ENCODE measurements around the gene PRAMEF17.
"Not testable (repeated sequence)": the region's sequence is repeated elsewhere in the genome, so short reads cannot be mapped to it uniquely, and the experiment has no call there.

PRAMEF17 gene

GRCh38 chr1:13389332-13389731 lies at the start of gene PRAMEF17:
TSS of gene PRAMEF17 (plus strand) at chr1:13389632. CDS start at chr1:13389658, 26 bp downstream.
- DNase-seq: not testable (repeated sequence)

GRCh38 chr1:13342496-13342895 lies 46.9 kb upstream of the PRAMEF17 start:
- DNase-seq: not testable (repeated sequence)

- not testable (repeated sequence) for DNase-seq
Observed at GRCh38 chr1:13347034-13347433, 42.4 kb upstream of the PRAMEF17 start, which contains the start of gene PRAMEF14. TSS of gene PRAMEF14 (minus strand) at chr1:13347134. CDS start at chr1:13345314, 1,820 bp downstream.

GRCh38 chr1:13353476-13353875 lies 36.0 kb upstream of the PRAMEF17 start:
- DNase-seq: not testable (repeated sequence)

- DNase-seq: not testable (repeated sequence)
Observed at GRCh38 chr1:13354475-13354874, 35.0 kb upstream of the PRAMEF17 start.

GRCh38 chr1:13356774-13357173 lies 32.7 kb upstream of the PRAMEF17 start:
- DNase-seq: not testable (repeated sequence)

- not testable (repeated sequence) for DNase-seq
Observed at GRCh38 chr1:13362364-13362763, 27.1 kb upstream of the PRAMEF17 start.

- DNase-seq: not testable (repeated sequence)
Observed at GRCh38 chr1:13364928-13365327, 24.5 kb upstream of the PRAMEF17 start.

- not testable (repeated sequence) for DNase-seq
Observed at GRCh38 chr1:13366536-13366935, 22.9 kb upstream of the PRAMEF17 start.

GRCh38 chr1:13368544-13368943 lies 20.9 kb upstream of the PRAMEF17 start:
- not testable (repeated sequence) for DNase-seq

- not testable (repeated sequence) for DNase-seq
Observed at GRCh38 chr1:13378983-13379382, 10.4 kb upstream of the PRAMEF17 start.

GRCh38 chr1:13380380-13380779 lies 9.1 kb upstream of the PRAMEF17 start:
- not testable (repeated sequence) for DNase-seq

GRCh38 chr1:13393004-13393403 lies 3.6 kb downstream of the PRAMEF17 start:
- DNase-seq: not testable (repeated sequence)

GRCh38 chr1:13394761-13395160 lies 5.3 kb downstream of the PRAMEF17 start:
- DNase-seq: not testable (repeated sequence)

- not testable (repeated sequence) for DNase-seq
Observed at GRCh38 chr1:13395311-13395710, 5.9 kb downstream of the PRAMEF17 start.

- no peak for DNase-seq
Observed at GRCh38 chr1:13407811-13408210, 18.4 kb downstream of the PRAMEF17 start.

- not testable (repeated sequence) for DNase-seq
Observed at GRCh38 chr1:13410150-13410549, 20.7 kb downstream of the PRAMEF17 start, which contains the start of gene PRAMEF20. TSS of gene PRAMEF20 (plus strand) at chr1:13410450. CDS start at chr1:13416355, 5,905 bp downstream.

GRCh38 chr1:13430495-13430894 lies 41.1 kb downstream of the PRAMEF17 start:
- DNase-seq: no peak

GRCh38 chr1:13432251-13432650 lies 42.8 kb downstream of the PRAMEF17 start:
- no peak for DNase-seq

GRCh38 chr1:13433694-13434358 lies 44.4 kb downstream of the PRAMEF17 start:
- DNase-seq: not testable (repeated sequence)

GRCh38 chr1:13435458-13435857 lies 46.0 kb downstream of the PRAMEF17 start:
- no peak for DNase-seq

GRCh38 chr1:13439104-13439783 lies 49.8 kb downstream of the PRAMEF17 start:
- DNase-seq: not testable (repeated sequence)

Data from NCI-H524 treated with DMSO at 0.1 percent for 48 hours (cell line).